ENCODE results near the gene RAB23. TPM values are rescaled to one million over a fixed set of nuclear protein-coding genes. Genes with fewer than 3 reads are reported as not detected.

Gene RAB23
- total and polyA plus RNA-seq, 9 of the 15 experiments (the other 6 are each of a cell fraction or from before 2014, with no cell fraction given) = 3.4 to 18.0 (median 9.4) TPM

DNA sequence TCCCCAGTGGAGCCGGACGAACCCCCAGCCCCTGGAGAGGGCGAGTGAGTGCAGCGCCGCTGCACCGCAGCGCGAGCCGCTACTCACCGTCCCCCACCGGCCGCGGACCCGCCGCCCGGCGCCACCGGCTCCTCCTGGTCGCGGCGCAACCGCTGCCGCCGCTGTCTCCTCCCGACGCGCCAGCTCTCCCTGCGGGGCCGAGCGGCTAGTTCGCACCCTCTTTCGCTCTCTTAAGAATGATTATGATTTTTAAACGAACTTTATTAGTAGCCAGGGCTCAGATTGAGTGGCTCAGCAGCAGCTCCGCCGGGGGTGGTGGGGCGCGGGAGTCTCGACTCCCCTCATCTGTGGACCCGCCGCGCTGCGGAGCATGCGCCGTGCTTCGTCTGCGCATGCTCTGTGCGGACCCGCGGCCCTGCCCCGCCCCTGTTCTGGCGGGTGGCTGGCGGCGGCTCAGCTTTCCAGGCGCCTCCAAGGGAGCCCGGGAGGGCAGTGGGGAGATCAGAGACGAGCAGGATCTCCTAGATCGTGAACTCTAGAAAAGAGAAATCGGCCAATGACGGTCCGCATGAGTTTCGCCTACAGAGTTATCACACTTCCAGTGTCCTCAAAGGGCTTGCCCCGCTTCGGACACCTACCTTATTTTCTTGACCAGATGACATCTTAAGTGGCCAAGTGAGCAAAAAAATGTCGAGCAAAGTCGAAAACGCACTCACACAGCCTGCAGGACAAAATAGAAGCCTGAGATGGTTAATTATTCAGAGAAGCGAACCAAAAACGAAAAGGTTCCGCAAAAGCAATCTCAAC lies at the start of gene RAB23 (continued):
- TF ChIP-seq, protein P1, sequence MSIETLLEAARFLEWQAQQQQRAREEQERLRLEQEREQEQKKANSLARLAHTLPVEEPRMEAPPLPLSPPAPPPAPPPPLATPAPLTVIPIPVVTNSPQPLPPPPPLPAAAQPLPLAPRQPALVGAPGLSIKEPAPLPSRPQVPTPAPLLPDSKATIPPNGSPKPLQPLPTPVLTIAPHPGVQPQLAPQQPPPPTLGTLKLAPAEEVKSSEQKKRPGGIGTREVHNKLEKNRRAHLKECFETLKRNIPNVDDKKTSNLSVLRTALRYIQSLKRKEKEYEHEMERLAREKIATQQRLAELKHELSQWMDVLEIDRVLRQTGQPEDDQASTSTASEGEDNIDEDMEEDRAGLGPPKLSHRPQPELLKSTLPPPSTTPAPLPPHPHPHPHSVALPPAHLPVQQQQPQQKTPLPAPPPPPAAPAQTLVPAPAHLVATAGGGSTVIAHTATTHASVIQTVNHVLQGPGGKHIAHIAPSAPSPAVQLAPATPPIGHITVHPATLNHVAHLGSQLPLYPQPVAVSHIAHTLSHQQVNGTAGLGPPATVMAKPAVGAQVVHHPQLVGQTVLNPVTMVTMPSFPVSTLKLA (conservative IDR thresholded peaks at IDR 0.05) = peak; percentile 12 to 56; a peak in 1 of 4 replicates
- TF ChIP-seq ZNF316 (IDR thresholded peaks at IDR 0.05) = no peak
- TF ChIP-seq ZNF764 (CRISPR knock-in tag; IDR thresholded peaks at IDR 0.05; ENCODE audit: low read depth) = no peak
- TF ChIP-seq RBM22 (IDR thresholded peaks at IDR 0.05; ENCODE audit: low read depth, low read length, poor library complexity, severe bottlenecking) = peak; percentile 2
- TF ChIP-seq ZNF140 (CRISPR knock-in tag; IDR thresholded peaks at IDR 0.05) = no peak
- no peak for TF ChIP-seq PHB2 (IDR thresholded peaks at IDR 0.05; ENCODE audit: low read depth)
- TF ChIP-seq MAFG (tag; conservative IDR thresholded peaks at IDR 0.05) = no peak
- TF ChIP-seq POLR2G (IDR thresholded peaks at IDR 0.05; ENCODE audit: low read depth, low read length) = peak; percentile 83
- TF ChIP-seq DACH1 (IDR thresholded peaks at IDR 0.05; ENCODE audit: partially characterized antibody) = no peak
- TF ChIP-seq IRF2 (CRISPR knock-in tag; IDR thresholded peaks at IDR 0.05) = no peak
- TF ChIP-seq JUND (IDR thresholded peaks at IDR 0.05; ENCODE audit: borderline replicate concordance, low read depth, low read length) = peak; percentile 31; the same call in 1 of the 2 replicates
- TF ChIP-seq JUND (tag; IDR thresholded peaks at IDR 0.05; ENCODE audit: borderline replicate concordance, low read depth, low read length) = no peak; the same call in 2 of the 3 replicates
- no peak for TF ChIP-seq ZNF41 (CRISPR knock-in tag; conservative IDR thresholded peaks at IDR 0.05)
- TF ChIP-seq BDP1 (IDR thresholded peaks at IDR 0.05; ENCODE audit: insufficient read depth, insufficient read length) = no peak
- TF ChIP-seq PTBP1 (IDR thresholded peaks at IDR 0.05; ENCODE audit: low read depth, low read length) = no peak
- TF ChIP-seq TAF9B (IDR thresholded peaks at IDR 0.05; ENCODE audit: partially characterized antibody) = no peak
- TF ChIP-seq ZNF785 (CRISPR knock-in tag; IDR thresholded peaks at IDR 0.05) = no peak
- TF ChIP-seq HNRNPUL1 (IDR thresholded peaks at IDR 0.05; ENCODE audit: low read length) = no peak
- no peak for TF ChIP-seq CBFA2T2 (conservative IDR thresholded peaks at IDR 0.05)
- TF ChIP-seq, protein P2, sequence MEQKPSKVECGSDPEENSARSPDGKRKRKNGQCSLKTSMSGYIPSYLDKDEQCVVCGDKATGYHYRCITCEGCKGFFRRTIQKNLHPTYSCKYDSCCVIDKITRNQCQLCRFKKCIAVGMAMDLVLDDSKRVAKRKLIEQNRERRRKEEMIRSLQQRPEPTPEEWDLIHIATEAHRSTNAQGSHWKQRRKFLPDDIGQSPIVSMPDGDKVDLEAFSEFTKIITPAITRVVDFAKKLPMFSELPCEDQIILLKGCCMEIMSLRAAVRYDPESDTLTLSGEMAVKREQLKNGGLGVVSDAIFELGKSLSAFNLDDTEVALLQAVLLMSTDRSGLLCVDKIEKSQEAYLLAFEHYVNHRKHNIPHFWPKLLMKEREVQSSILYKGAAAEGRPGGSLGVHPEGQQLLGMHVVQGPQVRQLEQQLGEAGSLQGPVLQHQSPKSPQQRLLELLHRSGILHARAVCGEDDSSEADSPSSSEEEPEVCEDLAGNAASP (IDR thresholded peaks at IDR 0.05) = no peak
- no peak for TF ChIP-seq STAT5B (CRISPR knock-in tag; IDR thresholded peaks at IDR 0.05)
- TF ChIP-seq, protein P3, sequence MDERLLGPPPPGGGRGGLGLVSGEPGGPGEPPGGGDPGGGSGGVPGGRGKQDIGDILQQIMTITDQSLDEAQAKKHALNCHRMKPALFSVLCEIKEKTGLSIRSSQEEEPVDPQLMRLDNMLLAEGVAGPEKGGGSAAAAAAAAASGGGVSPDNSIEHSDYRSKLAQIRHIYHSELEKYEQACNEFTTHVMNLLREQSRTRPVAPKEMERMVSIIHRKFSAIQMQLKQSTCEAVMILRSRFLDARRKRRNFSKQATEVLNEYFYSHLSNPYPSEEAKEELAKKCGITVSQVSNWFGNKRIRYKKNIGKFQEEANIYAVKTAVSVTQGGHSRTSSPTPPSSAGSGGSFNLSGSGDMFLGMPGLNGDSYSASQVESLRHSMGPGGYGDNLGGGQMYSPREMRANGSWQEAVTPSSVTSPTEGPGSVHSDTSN (CRISPR knock-in tag; IDR thresholded peaks at IDR 0.05; ENCODE audit: low read depth) = no peak
- TF ChIP-seq, protein P3 (tag; conservative IDR thresholded peaks at IDR 0.05; ENCODE audit: low read depth) = no peak
- TF ChIP-seq KLF16 (IDR thresholded peaks at IDR 0.05) = no peak
- no peak for TF ChIP-seq ZNF644 (tag; IDR thresholded peaks at IDR 0.05; ENCODE audit: low read depth)
- TF ChIP-seq CSDE1 (IDR thresholded peaks at IDR 0.05) = no peak

Data from K562 (cell line).